HEK293 (cell line): Measurements from ENCODE around the gene TBC1D22A.

Experiments used
- CTCF ChIA-PET: fragments of 350-600 bp; formaldehyde crosslinking; extraction: SDS; loops from one replicate; lab custom pipeline; 2021; ENCODE audit warnings: antibody characterized with exemption; lab: Yijun Ruan, JAX
- POLR2A ChIA-PET: fragments of 300-600 bp; formaldehyde crosslinking; extraction: SDS; loops from one replicate; lab custom pipeline; 2020; ENCODE audit warnings: antibody characterized with exemption, inconsistent platforms; lab: Yijun Ruan, JAX
- H3K27ac ChIP-seq: fragments of 200-500 bp; sonication (Bioruptor generic); 2 replicates; pipeline ENCODE4 v1.5.1; 2014; ENCODE audit warnings: low read depth, low read length, control low read depth, inconsistent platforms; ENCODE audit errors: extremely low read depth
- H3K36me3 ChIP-seq, 2 experiments: fragments of 200-500 bp in 1 of 2; sonication (Bioruptor generic) in 1 of 2; 1 replicate in 1 of 2; 2 replicates in 1 of 2; pipeline ENCODE4 v1.5.1; 2014 to 2017; ENCODE audit warnings: inconsistent platforms in 2 of 2, low read length in 2 of 2; ENCODE audit not compliant: control insufficient read depth in 2 of 2, insufficient read depth in 1 of 2
- H3K4me1 ChIP-seq: fragments of 200-500 bp; sonication (Bioruptor generic); 2 replicates; pipeline ENCODE4 v1.5.1; 2014; ENCODE audit warnings: mild to moderate bottlenecking, low read length, inconsistent platforms; ENCODE audit not compliant: control insufficient read depth, insufficient read depth
- H3K4me3 ChIP-seq: 2 replicates; pipeline ENCODE4 v1.5.1; 2011; ENCODE audit warnings: low read depth, mild to moderate bottlenecking, control low read depth, low read length, moderate library complexity
- H3K9me3 ChIP-seq: fragments of 200-500 bp; sonication (Bioruptor generic); 2 replicates; pipeline ENCODE4 v1.5.1; 2014; ENCODE audit warnings: low read depth, low read length, inconsistent platforms; ENCODE audit not compliant: control insufficient read depth, insufficient read depth
- GLI2 ChIP-seq: fragments of 450-650 bp; formaldehyde crosslinking; IDR thresholded peaks from 2 replicates; pipeline ENCODE4; 2017; ENCODE audit warnings: missing biosample characterization, missing genetic modification characterization, low read depth, borderline replicate concordance
- KLF1 ChIP-seq: fragments of 450-650 bp; formaldehyde crosslinking; IDR thresholded peaks from 2 replicates; pipeline ENCODE4 v1.5.1; 2016; ENCODE audit warnings: missing biosample characterization, missing genetic modification characterization
- RBAK ChIP-seq: fragments of 450-650 bp; formaldehyde crosslinking; IDR thresholded peaks from 2 replicates; pipeline ENCODE4 v1.5.1; 2016; ENCODE audit warnings: missing biosample characterization, missing genetic modification characterization
- SP2 ChIP-seq: fragments of 450-650 bp; formaldehyde crosslinking; IDR thresholded peaks from 2 replicates; pipeline ENCODE4 v1.5.1; 2016; ENCODE audit warnings: missing biosample characterization, missing genetic modification characterization
- YY1 ChIP-seq: fragments of 450-650 bp; formaldehyde crosslinking; IDR thresholded peaks from 2 replicates; pipeline ENCODE4 v1.5.1; 2018; ENCODE audit warnings: missing biosample characterization, missing genetic modification characterization
- YY2 ChIP-seq: fragments of 450-650 bp; formaldehyde crosslinking; IDR thresholded peaks from 2 replicates; pipeline ENCODE4 v1.5.1; 2016; ENCODE audit warnings: missing biosample characterization, missing genetic modification characterization
- ZBTB20 ChIP-seq: fragments of 450-650 bp; formaldehyde crosslinking; IDR thresholded peaks from 2 replicates; pipeline ENCODE4 v1.5.1; 2016; ENCODE audit warnings: missing biosample characterization, missing genetic modification characterization
- ZFHX2 ChIP-seq: fragments of 450-650 bp; formaldehyde crosslinking; conservative IDR thresholded peaks from 2 replicates; pipeline ENCODE4 v1.5.1; 2016; ENCODE audit warnings: missing biosample characterization, missing genetic modification characterization
- ZIC2 ChIP-seq: fragments of 450-650 bp; formaldehyde crosslinking; IDR thresholded peaks from 2 replicates; pipeline ENCODE4 v1.5.1; 2016; ENCODE audit warnings: missing biosample characterization, missing genetic modification characterization
- ZNF138 ChIP-seq: fragments of 450-650 bp; formaldehyde crosslinking; IDR thresholded peaks from 2 replicates; pipeline ENCODE4 v1.5.1; 2016; ENCODE audit warnings: missing biosample characterization, missing genetic modification characterization, borderline replicate concordance
- ZNF24 ChIP-seq: fragments of 450-650 bp; formaldehyde crosslinking; IDR thresholded peaks from 2 replicates; pipeline ENCODE4 v1.5.1; 2016; ENCODE audit warnings: missing biosample characterization, missing genetic modification characterization
- ZNF266 ChIP-seq: fragments of 450-650 bp; formaldehyde crosslinking; IDR thresholded peaks from 2 replicates; pipeline ENCODE4 v1.5.1; 2016; ENCODE audit warnings: missing biosample characterization, missing genetic modification characterization, low read depth
- ZNF561 ChIP-seq: fragments of 450-650 bp; IDR thresholded peaks from 2 replicates; pipeline ENCODE4 v1.5.1; 2018; ENCODE audit warnings: missing biosample characterization, missing genetic modification characterization, borderline replicate concordance
- ZNF776 ChIP-seq: fragments of 450-650 bp; formaldehyde crosslinking; IDR thresholded peaks from 2 replicates; pipeline ENCODE4 v1.5.0; 2017; ENCODE audit warnings: missing biosample characterization, missing genetic modification characterization, borderline replicate concordance
- TF ChIP-seq, protein P1 (sequence below): fragments of 450-650 bp; formaldehyde crosslinking; IDR thresholded peaks from 2 replicates; pipeline ENCODE4 v1.5.1; 2016; ENCODE audit warnings: missing biosample characterization, missing genetic modification characterization
- TF ChIP-seq, protein P2 (sequence below): fragments of 450-650 bp; formaldehyde crosslinking; IDR thresholded peaks from 2 replicates; pipeline ENCODE4 v1.5.1; 2016; ENCODE audit warnings: missing biosample characterization, missing genetic modification characterization, low read depth
- TF ChIP-seq, protein P3 (sequence below): fragments of 450-650 bp; formaldehyde crosslinking; IDR thresholded peaks from 2 replicates; pipeline ENCODE4 v1.5.1; 2017; ENCODE audit warnings: missing biosample characterization, missing genetic modification characterization
- TF ChIP-seq, protein P4 (sequence below): fragments of 450-650 bp; formaldehyde crosslinking; IDR thresholded peaks from 2 replicates; pipeline ENCODE4 v1.5.1; 2016; ENCODE audit warnings: missing biosample characterization, missing genetic modification characterization

TBC1D22A gene

DNA sequence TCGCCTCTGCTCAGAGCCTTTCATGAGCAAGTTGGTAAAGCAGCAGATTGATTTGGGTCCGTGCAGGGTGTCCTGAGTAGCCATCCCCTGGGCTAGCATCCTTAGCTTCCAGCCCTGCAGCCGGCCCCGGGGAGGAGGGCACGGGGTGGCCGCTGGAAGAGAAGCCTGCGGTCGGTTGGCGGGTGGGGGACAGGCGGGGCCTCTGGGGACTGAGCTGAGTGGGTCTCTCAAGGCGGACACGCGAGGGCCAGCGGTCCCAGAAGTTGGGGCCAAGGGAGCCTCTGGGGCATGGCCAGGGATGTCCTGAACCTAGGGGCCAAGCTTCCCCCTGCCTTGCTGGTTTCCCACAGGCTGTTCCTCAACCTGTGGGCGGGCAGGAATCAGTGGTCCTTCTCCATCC lies 143.0 kb downstream of the TBC1D22A start:
- Histone ChIP-seq H3K4me3 (no peak overlapping the region), H3K9me3 (no peaks in the 10 kb centered on the region), H3K36me3 (no peaks in the 10 kb centered on the region; a peak in 1 of 3 replicates), H3K4me1 (no peaks in the 10 kb centered on the region), H3K27ac (no peak overlapping the region)
- TF ChIP-seq ZFHX2 (tag by site-specific recombination): no peak
- no peak for TF ChIP-seq ZNF138 (tag by site-specific recombination)
- TF ChIP-seq, protein P1, sequence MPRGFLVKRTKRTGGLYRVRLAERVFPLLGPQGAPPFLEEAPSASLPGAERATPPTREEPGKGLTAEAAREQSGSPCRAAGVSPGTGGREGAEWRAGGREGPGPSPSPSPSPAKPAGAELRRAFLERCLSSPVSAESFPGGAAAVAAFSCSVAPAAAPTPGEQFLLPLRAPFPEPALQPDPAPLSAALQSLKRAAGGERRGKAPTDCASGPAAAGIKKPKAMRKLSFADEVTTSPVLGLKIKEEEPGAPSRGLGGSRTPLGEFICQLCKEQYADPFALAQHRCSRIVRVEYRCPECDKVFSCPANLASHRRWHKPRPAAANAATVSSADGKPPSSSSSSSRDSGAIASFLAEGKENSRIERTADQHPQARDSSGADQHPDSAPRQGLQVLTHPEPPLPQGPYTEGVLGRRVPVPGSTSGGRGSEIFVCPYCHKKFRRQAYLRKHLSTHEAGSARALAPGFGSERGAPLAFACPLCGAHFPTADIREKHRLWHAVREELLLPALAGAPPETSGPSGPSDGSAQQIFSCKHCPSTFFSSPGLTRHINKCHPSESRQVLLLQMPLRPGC (tag by site-specific recombination): no peak
- TF ChIP-seq YY2 (tag by site-specific recombination): no peak
- no peak for TF ChIP-seq ZIC2 (tag by site-specific recombination)
- TF ChIP-seq RBAK (tag by site-specific recombination): no peak
- ChIA-PET CTCF (interaction anchor here (1.2 kb wide), 1 partner anchor 13 kb away, joined by 3 read pairs; no protein-coding TSS in a partner anchor), POLR2A (no interaction called here)

DNA sequence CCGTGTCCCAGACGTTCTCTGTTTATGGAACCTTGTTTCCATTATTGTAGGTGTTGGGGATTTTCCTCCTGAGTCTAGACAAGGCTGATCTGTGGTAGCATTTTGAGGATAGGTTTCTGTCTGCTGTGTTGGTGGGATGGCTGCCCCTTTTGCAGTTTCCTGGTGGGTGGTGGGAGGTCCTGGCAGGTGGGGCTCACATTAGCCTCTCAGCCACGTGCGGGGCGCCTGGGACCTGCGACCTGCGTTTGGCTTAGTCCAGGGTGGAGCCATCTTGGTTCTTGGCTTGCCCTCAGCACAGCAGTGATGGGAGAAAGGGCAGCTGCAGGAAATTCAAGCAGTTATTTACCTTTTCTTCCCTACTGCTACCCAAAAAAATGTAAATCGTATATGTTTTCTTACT lies 143.4 kb downstream of the TBC1D22A start:
- no peak for TF ChIP-seq YY1 (tag by site-specific recombination)
- TF ChIP-seq, protein P2, sequence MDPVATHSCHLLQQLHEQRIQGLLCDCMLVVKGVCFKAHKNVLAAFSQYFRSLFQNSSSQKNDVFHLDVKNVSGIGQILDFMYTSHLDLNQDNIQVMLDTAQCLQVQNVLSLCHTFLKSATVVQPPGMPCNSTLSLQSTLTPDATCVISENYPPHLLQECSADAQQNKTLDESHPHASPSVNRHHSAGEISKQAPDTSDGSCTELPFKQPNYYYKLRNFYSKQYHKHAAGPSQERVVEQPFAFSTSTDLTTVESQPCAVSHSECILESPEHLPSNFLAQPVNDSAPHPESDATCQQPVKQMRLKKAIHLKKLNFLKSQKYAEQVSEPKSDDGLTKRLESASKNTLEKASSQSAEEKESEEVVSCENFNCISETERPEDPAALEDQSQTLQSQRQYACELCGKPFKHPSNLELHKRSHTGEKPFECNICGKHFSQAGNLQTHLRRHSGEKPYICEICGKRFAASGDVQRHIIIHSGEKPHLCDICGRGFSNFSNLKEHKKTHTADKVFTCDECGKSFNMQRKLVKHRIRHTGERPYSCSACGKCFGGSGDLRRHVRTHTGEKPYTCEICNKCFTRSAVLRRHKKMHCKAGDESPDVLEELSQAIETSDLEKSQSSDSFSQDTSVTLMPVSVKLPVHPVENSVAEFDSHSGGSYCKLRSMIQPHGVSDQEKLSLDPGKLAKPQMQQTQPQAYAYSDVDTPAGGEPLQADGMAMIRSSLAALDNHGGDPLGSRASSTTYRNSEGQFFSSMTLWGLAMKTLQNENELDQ: no peak
- TF ChIP-seq SP2 (tag by site-specific recombination): no peak
- TF ChIP-seq ZNF266: no peak
- no peak for TF ChIP-seq ZNF776
- TF ChIP-seq GLI2 (tag by site-specific recombination): no peak
- no peak for TF ChIP-seq ZBTB20
- TF ChIP-seq ZNF561 (tag by site-specific recombination): no peak
- TF ChIP-seq ZNF24 (tag by site-specific recombination): no peak
- CTCF ChIA-PET: interaction anchor here (1.2 kb wide), 1 partner anchor 14 kb away, joined by 3 read pairs; no protein-coding TSS in a partner anchor
- Histone ChIP-seq H3K4me1 (no peaks in the 10 kb centered on the region), H3K4me3 (no peak overlapping the region), H3K27ac (no peak overlapping the region), H3K36me3 (no peaks in the 10 kb centered on the region; a peak in 1 of 3 replicates), H3K9me3 (no peaks in the 10 kb centered on the region)
- POLR2A ChIA-PET: no interaction called here

DNA sequence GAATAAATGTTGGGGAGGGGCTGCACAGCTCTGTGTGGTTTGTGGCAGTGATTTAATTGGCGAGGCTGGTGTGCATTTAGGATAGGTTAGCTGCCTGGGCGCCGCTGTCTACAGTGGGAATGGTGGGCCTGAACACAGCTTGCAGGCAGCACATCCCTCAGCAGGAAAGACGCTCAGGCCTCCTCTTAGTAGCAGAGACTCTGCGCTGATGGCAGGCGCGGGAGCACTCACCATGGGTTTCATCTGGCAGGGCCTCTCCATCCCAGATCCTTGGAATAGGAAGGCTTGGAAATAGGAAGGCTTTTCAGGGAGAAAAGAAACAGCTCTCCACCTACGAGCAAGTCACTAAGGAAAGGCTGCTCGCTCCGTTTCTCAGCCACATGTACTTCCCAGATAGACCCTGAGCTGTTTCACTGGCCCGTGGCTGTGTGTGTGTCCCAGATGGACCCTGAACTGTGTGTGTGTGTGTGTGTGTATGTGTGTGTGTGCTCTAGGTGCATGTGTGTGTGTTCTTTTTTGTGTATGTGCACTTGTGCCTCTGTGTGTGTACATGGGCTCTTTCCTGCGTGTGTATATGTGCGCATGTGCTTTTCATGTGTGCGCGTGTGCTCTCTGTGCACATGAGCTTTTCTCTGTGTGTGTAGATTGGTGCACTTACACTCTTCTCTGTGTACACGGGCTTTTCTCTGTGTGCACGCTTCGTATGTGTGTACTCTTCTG lies 144.0 kb downstream of the TBC1D22A start:
- TF ChIP-seq, protein P3, sequence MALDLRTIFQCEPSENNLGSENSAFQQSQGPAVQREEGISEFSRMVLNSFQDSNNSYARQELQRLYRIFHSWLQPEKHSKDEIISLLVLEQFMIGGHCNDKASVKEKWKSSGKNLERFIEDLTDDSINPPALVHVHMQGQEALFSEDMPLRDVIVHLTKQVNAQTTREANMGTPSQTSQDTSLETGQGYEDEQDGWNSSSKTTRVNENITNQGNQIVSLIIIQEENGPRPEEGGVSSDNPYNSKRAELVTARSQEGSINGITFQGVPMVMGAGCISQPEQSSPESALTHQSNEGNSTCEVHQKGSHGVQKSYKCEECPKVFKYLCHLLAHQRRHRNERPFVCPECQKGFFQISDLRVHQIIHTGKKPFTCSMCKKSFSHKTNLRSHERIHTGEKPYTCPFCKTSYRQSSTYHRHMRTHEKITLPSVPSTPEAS (tag by site-specific recombination): peak; percentile 92
- TF ChIP-seq KLF1: no peak
- TF ChIP-seq, protein P4, sequence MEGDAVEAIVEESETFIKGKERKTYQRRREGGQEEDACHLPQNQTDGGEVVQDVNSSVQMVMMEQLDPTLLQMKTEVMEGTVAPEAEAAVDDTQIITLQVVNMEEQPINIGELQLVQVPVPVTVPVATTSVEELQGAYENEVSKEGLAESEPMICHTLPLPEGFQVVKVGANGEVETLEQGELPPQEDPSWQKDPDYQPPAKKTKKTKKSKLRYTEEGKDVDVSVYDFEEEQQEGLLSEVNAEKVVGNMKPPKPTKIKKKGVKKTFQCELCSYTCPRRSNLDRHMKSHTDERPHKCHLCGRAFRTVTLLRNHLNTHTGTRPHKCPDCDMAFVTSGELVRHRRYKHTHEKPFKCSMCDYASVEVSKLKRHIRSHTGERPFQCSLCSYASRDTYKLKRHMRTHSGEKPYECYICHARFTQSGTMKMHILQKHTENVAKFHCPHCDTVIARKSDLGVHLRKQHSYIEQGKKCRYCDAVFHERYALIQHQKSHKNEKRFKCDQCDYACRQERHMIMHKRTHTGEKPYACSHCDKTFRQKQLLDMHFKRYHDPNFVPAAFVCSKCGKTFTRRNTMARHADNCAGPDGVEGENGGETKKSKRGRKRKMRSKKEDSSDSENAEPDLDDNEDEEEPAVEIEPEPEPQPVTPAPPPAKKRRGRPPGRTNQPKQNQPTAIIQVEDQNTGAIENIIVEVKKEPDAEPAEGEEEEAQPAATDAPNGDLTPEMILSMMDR (tag by site-specific recombination): no peak
- TF ChIP-seq, all 188 proteins: peak for 1

More for the DNA sequence above, 144.0 kb downstream of the TBC1D22A start:
- H3K4me3 ChIP-seq: no peak overlapping the region
- H3K9me3 ChIP-seq: no peaks in the 10 kb centered on the region
- ChIA-PET POLR2A (no interaction called here), CTCF (interaction anchor here (1.2 kb wide), 1 partner anchor 14 kb away, joined by 3 read pairs; no protein-coding TSS in a partner anchor)
- H3K27ac ChIP-seq: no peak overlapping the region
- no peaks in the 10 kb centered on the region; a peak in 1 of 3 replicates for H3K36me3 ChIP-seq
- H3K4me1 ChIP-seq: no peaks in the 10 kb centered on the region
